H9 (cell line): ENCODE results near the gene KCNC2. TPM values are rescaled to one million over a fixed set of nuclear protein-coding genes. Genes with fewer than 3 reads are reported as not detected.

Experiments
- DNase-seq: peaks from one replicate; pipeline ENCODE4 v3.0.0-alpha.2; 2017
- H2AFZ ChIP-seq: one replicate; pipeline ENCODE4 v1.6.1; 2013; ENCODE audit warnings: mild to moderate bottlenecking, low read length, control low read depth, moderate library complexity
- H2AK5ac ChIP-seq: 2 replicates; pipeline ENCODE4 v1.6.1; 2013; ENCODE audit warnings: low read length, control low read depth, mixed read lengths; ENCODE audit not compliant: insufficient read length
- H2BK120ac ChIP-seq: one replicate; pipeline ENCODE4 v1.6.1; 2013; ENCODE audit warnings: low read depth, mild to moderate bottlenecking, low read length, control low read depth, inconsistent platforms; ENCODE audit not compliant: poor library complexity, severe bottlenecking
- H2BK12ac ChIP-seq: 2 replicates; pipeline ENCODE4 v1.6.1; 2013; ENCODE audit warnings: low read length, control low read depth, mixed read lengths, low read depth; ENCODE audit not compliant: insufficient read length
- H2BK15ac ChIP-seq: 2 replicates; pipeline ENCODE4 v1.6.1; 2013; ENCODE audit warnings: low read depth, low read length, control low read depth
- H2BK20ac ChIP-seq: one replicate; pipeline ENCODE4 v1.6.1; 2013; ENCODE audit warnings: low read depth, mild to moderate bottlenecking, low read length, control low read depth, inconsistent platforms; ENCODE audit not compliant: poor library complexity, severe bottlenecking
- H2BK5ac ChIP-seq: 2 replicates; pipeline ENCODE4 v1.6.1; 2013; ENCODE audit warnings: low read length, control low read depth, mixed read lengths; ENCODE audit not compliant: insufficient read length
- H3K14ac ChIP-seq: 2 replicates; pipeline ENCODE4 v1.6.1; 2013; ENCODE audit warnings: low read length, control low read depth; ENCODE audit not compliant: insufficient read depth
- H3K18ac ChIP-seq: 2 replicates; pipeline ENCODE4 v1.6.1; 2013; ENCODE audit warnings: low read depth, mild to moderate bottlenecking, mixed read lengths, low read length, control low read depth; ENCODE audit not compliant: insufficient read length
- H3K23ac ChIP-seq: 2 replicates; pipeline ENCODE4 v1.6.1; 2013; ENCODE audit warnings: low read length, control low read depth, mixed read lengths, low read depth; ENCODE audit not compliant: insufficient read length
- H3K23me2 ChIP-seq: 2 replicates; pipeline ENCODE4 v1.6.1; 2013; ENCODE audit warnings: low read depth, mild to moderate bottlenecking, mixed read lengths, low read length, control low read depth; ENCODE audit not compliant: insufficient read length, poor library complexity, severe bottlenecking
- H3K27ac ChIP-seq: 2 replicates; pipeline ENCODE4 v1.5.1; 2013; ENCODE audit warnings: low read length, control low read depth, mixed read lengths, low read depth; ENCODE audit not compliant: insufficient read length
- H3K27me3 ChIP-seq: 2 replicates; pipeline ENCODE4 v1.6.1; 2013; ENCODE audit warnings: low read length, control low read depth, inconsistent platforms; ENCODE audit not compliant: insufficient read depth
- H3K4ac ChIP-seq: 2 replicates; pipeline ENCODE4 v1.6.1; 2013; ENCODE audit warnings: low read depth, mild to moderate bottlenecking, control low read depth, inconsistent platforms, low read length, moderate library complexity
- H3K4me1 ChIP-seq: 2 replicates; pipeline ENCODE4 v1.6.1; 2013; ENCODE audit warnings: low read length, control low read depth, inconsistent platforms; ENCODE audit not compliant: insufficient read depth
- H3K4me2 ChIP-seq: 2 replicates; pipeline ENCODE4 v1.6.1; 2013; ENCODE audit warnings: low read length, control low read depth, mixed read lengths; ENCODE audit not compliant: insufficient read length, insufficient read depth
- H3K56ac ChIP-seq: 2 replicates; pipeline ENCODE4 v1.6.1; 2013; ENCODE audit warnings: low read depth, mild to moderate bottlenecking, mixed read lengths, low read length, control low read depth; ENCODE audit not compliant: insufficient read length
- H3K79me1 ChIP-seq: 2 replicates; pipeline ENCODE4 v1.6.1; 2013; ENCODE audit warnings: low read depth, mild to moderate bottlenecking, moderate library complexity, low read length, control low read depth, inconsistent platforms; ENCODE audit not compliant: insufficient read depth, poor library complexity, severe bottlenecking
- H3K79me2 ChIP-seq: 2 replicates; pipeline ENCODE4 v1.6.1; 2013; ENCODE audit warnings: low read length, control low read depth, inconsistent platforms; ENCODE audit not compliant: insufficient read depth
- H3K9ac ChIP-seq: 2 replicates; pipeline ENCODE4 v1.6.1; 2013; ENCODE audit warnings: low read length, control low read depth, mixed read lengths; ENCODE audit not compliant: insufficient read length; ENCODE audit errors: extremely low read depth
- H3K9me3 ChIP-seq: one replicate; pipeline ENCODE4 v1.6.1; 2013; ENCODE audit warnings: low read depth, low read length, inconsistent platforms; ENCODE audit not compliant: control insufficient read depth
- H3T11ph ChIP-seq: one replicate; pipeline ENCODE4 v1.6.1; 2013; ENCODE audit warnings: mild to moderate bottlenecking, low read length, control low read depth, inconsistent platforms
- H4K20me1 ChIP-seq: one replicate; pipeline ENCODE4 v1.6.1; 2013; ENCODE audit not compliant: control insufficient read depth, insufficient read length, insufficient read depth
- H4K5ac ChIP-seq: 2 replicates; pipeline ENCODE4 v1.6.1; 2013; ENCODE audit warnings: low read depth, mild to moderate bottlenecking, mixed read lengths, low read length, control low read depth; ENCODE audit not compliant: insufficient read length
- H4K8ac ChIP-seq: replicated peaks from 2 replicates; pipeline ENCODE4 v1.6.1; 2013; ENCODE audit warnings: low read length, control low read depth, mixed read lengths, low read depth; ENCODE audit not compliant: insufficient read length
- H4K91ac ChIP-seq: 2 replicates; pipeline ENCODE4 v1.6.1; 2013; ENCODE audit warnings: low read depth, mild to moderate bottlenecking, moderate library complexity, mixed read lengths, low read length, control low read depth; ENCODE audit not compliant: insufficient read length
- H3K27ac Mint-ChIP-seq, 3 experiments: 2 replicates in 2 of 3; 3 replicates in 1 of 3; pipeline ENCODE4 v1.8.0; 2020 to 2021; ENCODE audit warnings: mixed read lengths in 3 of 3, mild to moderate bottlenecking in 1 of 3, moderate library complexity in 1 of 3
- H3K27me3 Mint-ChIP-seq: 2 replicates; pipeline ENCODE4 v1.8.0; 2021; ENCODE audit warnings: low read depth, mild to moderate bottlenecking, moderate library complexity, mixed read lengths
- H3K36me3 Mint-ChIP-seq, 3 experiments: 2 replicates in 2 of 3; 3 replicates in 1 of 3; pipeline ENCODE4 v1.8.0; 2020 to 2021; ENCODE audit warnings: low read depth in 3 of 3, mixed read lengths in 3 of 3; ENCODE audit not compliant: insufficient read depth in 1 of 3
- H3K4me1 Mint-ChIP-seq, 2 experiments: 2 replicates each; pipeline ENCODE4 v1.8.0; 2020; ENCODE audit warnings: mixed read lengths in 2 of 2
- H3K4me3 Mint-ChIP-seq, 2 experiments: 2 replicates in 1 of 2; 3 replicates in 1 of 2; pipeline ENCODE4 v1.8.0; 2020 to 2021; ENCODE audit warnings: mild to moderate bottlenecking in 2 of 2, mixed read lengths in 2 of 2, moderate library complexity in 1 of 2
- H3K9me3 Mint-ChIP-seq, 2 experiments: 2 replicates in 1 of 2; 3 replicates in 1 of 2; pipeline ENCODE4 v1.8.0; 2020; ENCODE audit warnings: mild to moderate bottlenecking in 2 of 2, mixed read lengths in 2 of 2, moderate library complexity in 1 of 2
- CTCF ChIP-seq: fragments of 200-600 bp; sonication (generic); conservative IDR thresholded peaks from 3 replicates; pipeline ENCODE4 v1.8.0; 2021; ENCODE audit warnings: antibody characterized with exemption, mild to moderate bottlenecking
- WGBS: extraction: QIAGEN DNeasy Blood & Tissue Kit; methylation state at CpG from one replicate; pipeline ENCODE4 v1.1.7; 2013; ENCODE audit warnings: missing lambda C conversion rate, low lambda C conversion rate, mixed read lengths; ENCODE audit not compliant: insufficient read length; ENCODE audit errors: extremely low coverage; 5-methylcytosine and 5-hydroxymethylcytosine counted together
- total RNA-seq: library from RNA; stranded (reverse); gene quantifications from 2 replicates; pipeline ENCODE4 v1.2.1, GENCODE V29; 2021

Gene KCNC2
- total RNA-seq, 1 experiment from 2014 or later = not detected

GRCh38 chr12:75207338-75208083, 2.1 kb downstream of the KCNC2 start:
- Mint-ChIP-seq H3K27ac (no peak overlapping the region), H3K4me1 (peaks cover 10 to 14% of the 10 kb centered on the region in 2 experiments), H3K27me3 (peaks cover 70% of the 10 kb centered on the region), H3K9me3 (peaks cover 0 to 4% of the 10 kb centered on the region in 2 experiments; a peak in 1 of 5 replicates), H3K36me3 (peaks cover 0 to 4% (median 0%) of the 10 kb centered on the region in 3 experiments; a peak in 2 of 7 replicates), H3K4me3 (peak overlapping the region; percentile 64 to 81)
- Histone ChIP-seq H3K56ac (no peak overlapping the region), H3K79me2 (no peaks in the 10 kb centered on the region), H2BK5ac (no peak overlapping the region), H3K4ac (no peak overlapping the region), H3K9me3 (no peaks in the 10 kb centered on the region), H3K4me1 (no peaks in the 10 kb centered on the region), H3K79me1 (no peaks in the 10 kb centered on the region), H3K4me2 (peak overlapping the region; percentile 81), H3K23me2 (peaks cover 9% of the 10 kb centered on the region), H3K27ac (no peak overlapping the region), H3K9ac (no peak overlapping the region), H4K91ac (no peak overlapping the region), H3K27me3 (peaks cover 23% of the 10 kb centered on the region), H4K20me1 (no peaks in the 10 kb centered on the region), H2BK15ac (no peak overlapping the region), H4K8ac (no peak overlapping the region), H3T11ph (no peak overlapping the region), H2AFZ (no peak overlapping the region), H2BK120ac (no peak overlapping the region), H3K23ac (no peak overlapping the region), H4K5ac (no peak overlapping the region), H2BK20ac (no peak overlapping the region), H3K14ac (no peak overlapping the region), H2AK5ac (no peak overlapping the region), H2BK12ac (no peak overlapping the region), H3K18ac (no peak overlapping the region)
- no peak for TF ChIP-seq CTCF
- peak; percentile 57 for DNase-seq
- WGBS = no CpG with 5 or more reads among the region's 78 CpGs
